HepG2 (cell line): Measurements from ENCODE around the gene TNFAIP1. TPM values are rescaled to one million over a fixed set of nuclear protein-coding genes. Genes with fewer than 3 reads are reported as not detected.

Source experiments
- AKAP8 ChIP-seq: sonication (generic); formaldehyde crosslinking; IDR thresholded peaks from 2 replicates; pipeline ENCODE4 v1.5.1; 2020; ENCODE audit warnings: mild to moderate bottlenecking, missing genetic modification reagents
- ARID2 ChIP-seq: sonication (generic); formaldehyde crosslinking; IDR thresholded peaks from 2 replicates; pipeline ENCODE4 v1.8.1; 2022; ENCODE audit warnings: mild to moderate bottlenecking, missing genetic modification reagents, borderline replicate concordance
- ARID4A ChIP-seq: sonication (generic); formaldehyde crosslinking; IDR thresholded peaks from 2 replicates; pipeline ENCODE4 v1.5.0; 2020; ENCODE audit warnings: mild to moderate bottlenecking, missing genetic modification reagents, borderline replicate concordance
- CENPT ChIP-seq: sonication (generic); formaldehyde crosslinking; IDR thresholded peaks from 2 replicates; pipeline ENCODE4 v1.8.0; 2022; ENCODE audit warnings: low read depth, mild to moderate bottlenecking, moderate library complexity, missing genetic modification reagents
- EP300 ChIP-seq, 3 experiments: sonication (generic) in 1 of 3; formaldehyde crosslinking in 1 of 3; IDR thresholded peaks; 2 replicates each; pipeline versions ENCODE4 v1.5.1 to v1.6.1; 2011 to 2020; ENCODE audit warnings: low read depth in 2 of 3, low read length in 2 of 3, borderline replicate concordance in 1 of 3, improper control_type of control experiment in 1 of 3, mild to moderate bottlenecking in 1 of 3, missing genetic modification reagents in 1 of 3, moderate library complexity in 1 of 3
- GPBP1L1 ChIP-seq: sonication (generic); formaldehyde crosslinking; IDR thresholded peaks from 2 replicates; pipeline ENCODE4 v1.5.0; 2020; ENCODE audit warnings: mild to moderate bottlenecking, missing genetic modification reagents
- IKZF1 ChIP-seq: fragments of 450-650 bp; IDR thresholded peaks from 2 replicates; pipeline ENCODE4 v1.7.1; 2016
- ISX ChIP-seq: sonication (generic); formaldehyde crosslinking; conservative IDR thresholded peaks from 2 replicates; pipeline ENCODE4 v1.5.0; 2020; ENCODE audit warnings: missing genetic modification reagents
- LCORL ChIP-seq, 2 experiments: fragments of 450-650 bp in 1 of 2; sonication (generic) in 1 of 2; formaldehyde crosslinking in 1 of 2; IDR thresholded peaks; 2 replicates each; pipeline versions ENCODE4 v1.5.0 to v1.6.1; 2017 to 2020; ENCODE audit warnings: antibody characterized with exemption in 1 of 2, missing genetic modification reagents in 1 of 2
- NAIF1 ChIP-seq: sonication (generic); formaldehyde crosslinking; IDR thresholded peaks from 2 replicates; pipeline ENCODE4 v1.5.0; 2020; ENCODE audit warnings: mild to moderate bottlenecking, missing genetic modification reagents, borderline replicate concordance
- PCBP1 ChIP-seq: fragments of 200-400 bp; formaldehyde crosslinking; IDR thresholded peaks from 2 replicates; pipeline ENCODE4 v1.6.1; 2017; ENCODE audit warnings: mild to moderate bottlenecking, low read depth, low read length, borderline replicate concordance
- POLR2AphosphoS5 ChIP-seq: IDR thresholded peaks from 2 replicates; pipeline ENCODE4 v1.6.1; 2012; ENCODE audit warnings: low read depth, low read length
- SOX6 ChIP-seq, 2 experiments: fragments of 450-650 bp in 1 of 2; sonication (generic) in 1 of 2; formaldehyde crosslinking in 1 of 2; IDR thresholded peaks; 2 replicates each; pipeline versions ENCODE4 v1.4.0 to v1.6.1; 2017 to 2020; ENCODE audit warnings: antibody characterized with exemption in 1 of 2, mild to moderate bottlenecking in 1 of 2, missing genetic modification reagents in 1 of 2
- XBP1 ChIP-seq: sonication (generic); formaldehyde crosslinking; IDR thresholded peaks from 2 replicates; pipeline ENCODE4 v1.5.0; 2020; ENCODE audit warnings: missing genetic modification reagents
- ZBTB34 ChIP-seq: sonication (generic); formaldehyde crosslinking; IDR thresholded peaks from 2 replicates; pipeline ENCODE4 v1.8.0; 2022; ENCODE audit warnings: mild to moderate bottlenecking, missing genetic modification reagents
- ZNF205 ChIP-seq: IDR thresholded peaks from 2 replicates; pipeline ENCODE4 v1.6.1; 2018; ENCODE audit warnings: missing biosample characterization, missing genetic modification reagents
- ZNF326 ChIP-seq: sonication (generic); formaldehyde crosslinking; IDR thresholded peaks from 2 replicates; pipeline ENCODE4 v1.4.0; 2020; ENCODE audit warnings: missing genetic modification reagents, borderline replicate concordance
- ZNF607 ChIP-seq: sonication (generic); formaldehyde crosslinking; IDR thresholded peaks from 2 replicates; pipeline ENCODE4 v1.5.1; 2020; ENCODE audit warnings: missing genetic modification reagents, mild to moderate bottlenecking, borderline replicate concordance
- ZNF615 ChIP-seq: sonication (generic); formaldehyde crosslinking; IDR thresholded peaks from 2 replicates; pipeline ENCODE4 v1.5.0; 2020; ENCODE audit warnings: mild to moderate bottlenecking, missing genetic modification reagents, borderline replicate concordance
- ZNF850 ChIP-seq: sonication (generic); formaldehyde crosslinking; conservative IDR thresholded peaks from 2 replicates; pipeline ENCODE4 v1.9.0; 2021; ENCODE audit warnings: mild to moderate bottlenecking, missing genetic modification reagents
- polyA plus RNA-seq, 8 experiments: library from polyadenylated mRNA; depleted of rRNA in 3 of 8; stranded (reverse) in 7 of 8; unstranded in 1 of 8; fragments of >200 nt; fragmentation: Illumina TruSeq in 4 of 8; extraction: Trizol in 4 of 8; gene quantifications; 2 replicates each; pipeline versions ENCODE4 v1.2.1 to v1.2.3, GENCODE V29; 2011 to 2016; ENCODE audit warnings: low read depth in 4 of 8, missing spikeins in 1 of 8, mixed read lengths in 1 of 8; ENCODE audit not compliant: insufficient read depth in 1 of 8
- total RNA-seq, 5 experiments: library from RNA; depleted of rRNA; stranded (reverse); fragments of >200 nt; fragmentation: Illumina TruSeq; extraction: Trizol; gene quantifications; 2 replicates each; pipeline ENCODE4 v1.2.3, GENCODE V29; 2016; ENCODE audit warnings: low read depth in 1 of 5
- TF ChIP-seq, protein P1 (sequence below): sonication (generic); formaldehyde crosslinking; IDR thresholded peaks from 2 replicates; pipeline ENCODE4 v1.8.1; 2023; ENCODE audit warnings: mild to moderate bottlenecking, inconsistent platforms, moderate library complexity, missing genetic modification reagents, borderline replicate concordance

The TNFAIP1 gene
- total and polyA plus RNA-seq, 2 of the 13 experiments (the other 11 are each of a cell fraction or from before 2014, with no cell fraction given): 17.5 to 40.6 TPM

DNA sequence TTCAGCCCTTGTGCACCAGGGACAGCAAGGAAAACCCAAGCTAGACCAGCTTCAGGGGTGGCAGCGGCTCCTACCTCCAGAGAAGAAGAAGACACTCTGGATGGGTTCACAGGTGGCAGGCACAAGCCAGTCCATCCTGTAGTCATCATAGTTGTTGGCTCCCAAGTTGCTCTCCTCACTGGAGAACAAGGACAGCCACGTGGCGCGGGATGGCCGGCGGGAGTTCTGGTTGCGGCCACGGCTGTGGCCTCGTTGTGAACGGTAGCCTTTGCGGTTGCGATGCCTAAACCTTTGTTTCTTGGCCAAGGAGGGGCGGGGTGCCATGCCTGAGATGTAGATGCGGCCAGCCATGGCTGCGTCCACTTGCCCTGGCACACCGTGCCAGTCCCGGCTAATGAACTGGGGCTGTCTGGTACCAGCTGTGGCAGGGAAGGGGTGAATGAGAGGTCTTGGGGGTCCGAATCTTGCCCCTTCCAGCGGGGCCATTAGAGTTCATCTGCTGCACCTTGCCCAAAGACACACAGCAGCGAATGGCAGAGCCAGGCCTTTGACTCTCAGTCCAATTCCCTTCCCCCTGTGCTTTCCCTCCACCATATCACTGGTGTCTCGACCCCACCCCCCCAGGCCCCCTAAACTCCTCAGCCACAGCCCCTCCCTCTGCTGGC lies 32.2 kb downstream of the TNFAIP1 start (continued):
- TF ChIP-seq ARID4A (CRISPR knock-in tag) (no peak), GPBP1L1 (CRISPR knock-in tag) (no peak), EP300 (IDR thresholded peaks at IDR 0.05; ENCODE audit: low read depth in 2 of 2, low read length in 2 of 2) (no peak), EP300 (CRISPR knock-in tag; IDR thresholded peaks at IDR 0.05; ENCODE audit: borderline replicate concordance) (no peak), CENPT (CRISPR knock-in tag) (no peak), XBP1 (CRISPR knock-in tag) (no peak), ZNF326 (CRISPR knock-in tag) (no peak), ZBTB34 (CRISPR knock-in tag) (no peak), NAIF1 (no peak), LCORL (IDR thresholded peaks at IDR 0.05) (no peak; the same call in 1 of the 2 replicates), LCORL (CRISPR knock-in tag; IDR thresholded peaks at IDR 0.05) (no peak), AKAP8 (CRISPR knock-in tag) (peak; percentile 67; the same call in 1 of the 2 replicates), ZNF205 (CRISPR knock-in tag) (no peak), ISX (CRISPR knock-in tag) (no peak), SOX6 (IDR thresholded peaks at IDR 0.05) (no peak), SOX6 (CRISPR knock-in tag; IDR thresholded peaks at IDR 0.05) (no peak), ARID2 (no peak), ZNF850 (CRISPR knock-in tag) (no peak), IKZF1 (no peak), ZNF607 (no peak), PCBP1 (no peak), POLR2AphosphoS5 (no peak), ZNF615 (CRISPR knock-in tag) (no peak)
- TF ChIP-seq, protein P1, sequence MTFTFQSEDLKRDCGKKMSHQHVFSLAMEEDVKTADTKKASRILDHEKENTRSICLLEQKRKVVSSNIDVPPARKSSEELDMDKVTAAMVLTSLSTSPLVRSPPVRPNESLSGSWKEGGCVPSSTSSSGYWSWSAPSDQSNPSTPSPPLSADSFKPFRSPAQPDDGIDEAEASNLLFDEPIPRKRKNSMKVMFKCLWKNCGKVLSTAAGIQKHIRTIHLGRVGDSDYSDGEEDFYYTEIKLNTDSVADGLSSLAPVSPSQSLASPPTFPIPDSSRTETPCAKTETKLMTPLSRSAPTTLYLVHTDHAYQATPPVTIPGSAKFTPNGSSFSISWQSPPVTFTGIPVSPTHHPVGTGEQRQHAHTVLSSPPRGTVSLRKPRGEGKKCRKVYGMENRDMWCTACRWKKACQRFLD (CRISPR knock-in tag): no peak
